Activated T-cell treated with anti-CD3 and anti-CD28 coated beads, Interleukin-2, amount 50 U/mL, for 24 hours (primary cell): ENCODE data around the gene RPL32.
A peak's percentile ranks its signal among the peaks of the same experiment; 100 is the strongest.

ENCODE experiments used
- DNase-seq: peaks from one replicate; pipeline ENCODE4 v3.0.0-alpha.2; 2020
- H3K27ac Mint-ChIP-seq: 2 replicates; pipeline ENCODE4 v1.8.0; 2020; ENCODE audit warnings: mild to moderate bottlenecking, mixed read lengths
- H3K27me3 Mint-ChIP-seq: 2 replicates; pipeline ENCODE4 v1.8.0; 2020; ENCODE audit warnings: mixed read lengths
- H3K36me3 Mint-ChIP-seq: 2 replicates; pipeline ENCODE4 v1.8.0; 2020; ENCODE audit warnings: low read depth, mixed read lengths
- H3K4me1 Mint-ChIP-seq: 2 replicates; pipeline ENCODE4 v1.8.0; 2020; ENCODE audit warnings: low read depth, mixed read lengths
- H3K4me3 Mint-ChIP-seq: 2 replicates; pipeline ENCODE4 v1.8.0; 2020; ENCODE audit warnings: mild to moderate bottlenecking, moderate library complexity, mixed read lengths
- H3K9me3 Mint-ChIP-seq: 2 replicates; pipeline ENCODE4 v1.8.0; 2020; ENCODE audit warnings: mixed read lengths

Gene RPL32

DNA sequence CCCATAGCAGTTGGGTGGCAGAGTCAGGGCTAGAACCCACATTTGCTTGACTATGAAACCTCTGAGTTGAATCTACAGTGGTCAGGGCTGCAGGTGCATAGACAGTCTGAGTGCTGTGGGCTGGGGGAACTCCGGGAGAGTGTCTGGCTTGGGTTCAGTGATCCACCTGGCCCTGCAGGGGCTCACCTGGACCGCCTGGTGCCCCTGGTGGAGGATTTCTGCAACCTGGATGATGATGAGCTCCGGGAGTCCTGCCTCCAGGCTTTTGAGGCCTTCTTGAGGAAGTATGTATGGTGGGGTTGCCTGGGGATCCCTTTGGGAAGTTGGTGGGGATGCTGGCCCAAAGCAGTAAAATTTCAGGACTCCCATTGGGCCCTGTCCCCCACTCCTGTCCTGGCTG is 28.6 kb downstream of the RPL32 start:
- Mint-ChIP-seq H3K4me1 (peaks cover 9% of the 10 kb centered on the region), H3K9me3 (no peaks in the 10 kb centered on the region), H3K27ac (no peak overlapping the region), H3K4me3 (no peak overlapping the region), H3K27me3 (no peaks in the 10 kb centered on the region), H3K36me3 (no peaks in the 10 kb centered on the region)
- DNase-seq = no peak

DNA sequence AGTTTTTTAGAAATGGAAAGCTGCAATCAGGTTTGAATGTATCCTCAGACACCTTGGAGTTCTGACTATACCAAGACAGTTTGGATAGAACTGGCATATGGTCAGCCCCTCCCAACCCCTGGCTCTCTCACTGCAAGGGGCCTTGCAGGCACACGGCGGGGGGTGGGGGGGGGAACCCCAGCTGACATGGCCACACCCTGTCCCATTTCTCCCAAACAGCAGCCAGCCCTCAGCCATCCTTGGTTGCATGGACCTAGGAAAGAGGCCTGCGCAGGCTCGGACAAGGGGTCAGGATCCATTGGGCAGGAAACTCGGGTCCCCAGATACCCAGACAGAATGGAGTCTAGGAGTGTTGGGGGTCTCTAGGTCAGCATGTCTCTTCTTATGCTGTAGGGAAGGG is 30.4 kb downstream of the RPL32 start:
- Mint-ChIP-seq H3K4me3 (peak overlapping the region; percentile 65), H3K36me3 (no peaks in the 10 kb centered on the region), H3K27ac (no peak overlapping the region), H3K4me1 (peaks cover 9% of the 10 kb centered on the region), H3K27me3 (no peaks in the 10 kb centered on the region), H3K9me3 (no peaks in the 10 kb centered on the region)
- no peak for DNase-seq

DNA sequence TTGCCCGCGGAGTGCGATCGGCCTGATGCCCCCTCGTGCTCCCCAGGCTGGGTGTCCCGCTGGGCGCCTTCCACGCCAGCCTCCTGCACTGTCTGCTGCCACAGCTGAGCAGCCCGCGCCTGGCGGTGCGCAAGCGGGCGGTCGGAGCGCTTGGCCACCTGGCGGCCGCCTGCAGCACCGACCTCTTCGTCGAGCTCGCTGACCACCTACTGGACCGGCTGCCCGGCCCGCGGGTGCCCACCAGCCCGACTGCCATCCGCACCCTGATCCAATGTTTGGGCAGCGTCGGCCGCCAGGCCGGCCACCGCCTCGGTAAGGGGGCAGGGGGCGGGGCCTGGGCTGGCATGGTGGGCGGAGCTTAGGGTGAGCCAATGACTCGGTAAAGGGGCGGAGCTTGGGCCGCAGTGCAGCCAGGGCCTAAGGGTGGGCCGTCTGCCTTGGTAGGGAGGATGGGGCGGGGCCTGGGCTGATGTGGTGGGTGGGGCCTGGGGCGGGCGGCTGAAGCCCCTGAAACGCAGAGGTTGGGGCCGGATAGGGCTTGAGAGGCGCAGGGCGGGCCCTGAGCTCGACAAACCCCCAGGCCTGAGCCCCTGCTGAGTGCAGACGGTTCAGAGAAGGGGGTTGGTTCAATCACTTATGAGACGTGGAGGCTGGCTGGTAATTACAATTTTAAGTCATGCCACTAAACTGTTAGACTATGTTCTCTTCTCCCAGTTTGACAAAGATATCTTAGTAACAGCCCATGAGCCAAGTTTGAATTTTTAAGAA is 31.2 kb downstream of the RPL32 start:
- Mint-ChIP-seq H3K4me3 (peak overlapping the region; percentile 65), H3K4me1 (peaks cover 9% of the 10 kb centered on the region), H3K9me3 (no peaks in the 10 kb centered on the region), H3K27ac (peak overlapping the region; percentile 68), H3K36me3 (no peaks in the 10 kb centered on the region), H3K27me3 (no peaks in the 10 kb centered on the region)
- DNase-seq = peak; percentile 97

DNA sequence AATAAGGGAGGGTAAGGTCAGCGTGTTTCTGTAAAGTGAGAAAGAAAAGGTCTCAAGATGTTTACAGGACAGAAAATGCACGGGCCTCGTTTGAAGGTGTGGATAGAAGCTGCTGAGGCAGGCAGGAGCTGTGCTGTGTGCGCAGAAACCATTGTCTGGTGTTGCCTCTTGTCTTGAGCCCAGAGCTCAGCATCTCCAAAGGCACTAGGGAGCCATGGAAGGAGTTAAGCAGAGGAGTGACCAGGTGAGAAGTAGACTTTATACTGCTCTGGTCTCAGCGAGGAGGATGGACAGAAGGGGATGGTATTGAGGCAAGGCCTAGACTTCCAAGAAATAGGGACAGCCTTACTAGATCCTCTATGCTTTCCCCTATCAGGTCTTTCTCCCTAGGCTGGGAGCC is 31.9 kb downstream of the RPL32 start:
- Mint-ChIP-seq H3K4me3 (peak overlapping the region; percentile 41), H3K9me3 (no peaks in the 10 kb centered on the region), H3K27me3 (no peaks in the 10 kb centered on the region), H3K4me1 (peaks cover 9% of the 10 kb centered on the region), H3K36me3 (no peaks in the 10 kb centered on the region), H3K27ac (no peak overlapping the region)
- no peak for DNase-seq

DNA sequence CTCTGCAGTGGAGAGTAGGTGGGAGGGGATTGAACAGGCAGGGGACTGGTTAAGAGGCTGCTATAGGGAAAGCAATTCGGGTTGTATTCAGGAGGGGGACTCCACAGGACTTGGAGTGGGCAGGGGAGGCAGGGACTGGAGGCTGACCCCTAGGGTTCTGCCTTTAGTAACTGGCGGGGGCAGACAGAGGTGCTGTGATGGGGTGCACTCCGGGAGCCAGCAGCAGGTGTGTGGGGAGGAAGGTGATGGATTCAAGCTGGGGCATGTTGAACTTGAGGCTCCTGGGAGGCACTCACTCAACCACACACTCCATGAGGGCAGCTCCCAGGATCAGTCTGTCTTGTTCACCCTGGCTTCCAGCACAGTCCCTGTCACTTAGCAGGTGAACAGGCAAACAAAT is 32.4 kb downstream of the RPL32 start:
- no peak overlapping the region for H3K27ac Mint-ChIP-seq
- H3K27me3 Mint-ChIP-seq = no peaks in the 10 kb centered on the region
- DNase-seq = no peak
- H3K4me3 Mint-ChIP-seq = no peak overlapping the region
- H3K4me1 Mint-ChIP-seq = peaks cover 9% of the 10 kb centered on the region
- H3K9me3 Mint-ChIP-seq = no peaks in the 10 kb centered on the region
- H3K36me3 Mint-ChIP-seq = no peaks in the 10 kb centered on the region

DNA sequence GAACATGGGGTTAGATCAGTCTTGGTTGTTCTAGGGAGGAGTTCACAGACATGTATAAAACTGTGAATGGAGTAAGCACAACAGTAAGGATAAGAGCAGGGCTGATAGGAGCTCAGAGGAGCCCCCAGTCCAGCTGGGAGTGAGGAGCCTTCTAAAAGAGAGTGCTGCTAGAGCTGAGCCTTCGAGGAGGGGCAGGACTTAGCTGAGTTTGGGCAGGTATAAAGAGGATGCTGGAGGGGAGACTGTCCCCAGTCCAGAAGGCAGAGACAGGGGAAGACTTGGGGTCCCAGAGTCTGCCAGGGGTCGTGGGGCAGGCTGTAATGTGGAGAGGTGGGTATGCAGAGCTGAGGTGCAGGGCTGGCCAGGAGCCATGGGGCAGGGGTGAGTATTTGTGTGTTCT is 32.8 kb downstream of the RPL32 start:
- H3K9me3 Mint-ChIP-seq = no peaks in the 10 kb centered on the region
- no peaks in the 10 kb centered on the region for H3K27me3 Mint-ChIP-seq
- DNase-seq = no peak
- H3K36me3 Mint-ChIP-seq = no peaks in the 10 kb centered on the region
- H3K4me1 Mint-ChIP-seq = peaks cover 9% of the 10 kb centered on the region
- no peak overlapping the region for H3K4me3 Mint-ChIP-seq
- H3K27ac Mint-ChIP-seq = no peak overlapping the region

DNA sequence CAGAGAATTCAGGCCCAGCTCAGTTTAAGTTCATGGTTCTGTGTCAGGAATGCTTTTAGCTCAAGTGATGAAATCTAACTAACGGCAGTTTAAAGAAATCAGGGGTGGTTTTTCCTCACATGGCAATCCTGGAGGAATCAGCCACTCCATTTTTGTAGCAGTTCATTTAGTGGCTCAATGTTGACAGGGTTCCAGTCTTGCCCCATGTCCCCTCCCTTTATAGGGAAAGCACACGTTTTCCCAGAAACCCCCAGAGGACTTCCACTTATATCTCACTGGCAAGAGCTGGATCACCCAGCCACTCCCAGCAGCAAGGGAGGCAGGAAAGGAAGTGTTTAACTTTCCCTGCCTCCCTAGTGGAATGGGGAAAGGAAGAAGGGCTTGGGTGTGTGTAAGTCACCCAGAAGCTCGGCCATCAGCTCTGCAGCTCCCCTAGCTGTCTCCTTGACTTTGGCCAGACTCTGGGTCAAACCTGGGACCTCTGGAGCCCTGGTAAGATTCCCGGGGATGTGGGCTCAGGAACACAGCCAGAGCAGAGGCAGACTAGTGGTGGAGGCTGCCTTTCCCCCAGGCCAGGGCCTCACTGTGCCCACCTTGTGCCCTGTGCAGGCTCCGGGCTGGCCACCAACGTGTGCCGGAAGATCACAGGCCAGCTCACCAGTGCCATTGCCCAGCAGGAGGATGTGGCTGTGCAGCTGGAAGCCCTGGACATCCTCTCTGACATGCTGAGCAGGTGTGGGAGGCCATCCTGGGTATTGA is 33.6 kb downstream of the RPL32 start:
- Mint-ChIP-seq H3K4me3 (no peak overlapping the region), H3K9me3 (no peaks in the 10 kb centered on the region), H3K27ac (no peak overlapping the region), H3K36me3 (no peaks in the 10 kb centered on the region), H3K4me1 (peaks cover 9% of the 10 kb centered on the region), H3K27me3 (no peaks in the 10 kb centered on the region)
- no peak for DNase-seq

DNA sequence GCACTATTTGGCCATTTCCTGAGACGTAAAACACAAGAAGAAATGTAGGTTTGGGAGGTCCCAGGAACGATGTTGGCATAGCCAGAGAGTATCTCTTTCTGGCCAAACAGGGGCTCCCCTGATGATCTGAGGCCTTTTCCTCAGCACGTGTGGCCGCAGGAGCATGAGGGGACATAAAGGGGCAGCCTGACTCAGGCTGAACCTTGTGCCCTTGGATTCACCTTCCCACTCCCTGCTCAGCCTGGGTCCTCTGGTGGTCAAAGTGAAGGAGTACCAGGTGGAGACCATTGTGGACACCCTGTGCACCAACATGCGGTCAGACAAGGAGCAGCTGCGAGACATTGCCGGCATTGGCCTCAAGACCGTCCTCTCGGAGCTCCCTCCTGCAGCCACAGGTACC is 34.3 kb downstream of the RPL32 start:
- H3K27me3 Mint-ChIP-seq = no peaks in the 10 kb centered on the region
- DNase-seq = no peak
- no peaks in the 10 kb centered on the region for H3K9me3 Mint-ChIP-seq
- H3K36me3 Mint-ChIP-seq = no peaks in the 10 kb centered on the region
- H3K4me1 Mint-ChIP-seq = peaks cover 9% of the 10 kb centered on the region
- no peak overlapping the region for H3K4me3 Mint-ChIP-seq
- no peak overlapping the region for H3K27ac Mint-ChIP-seq

DNA sequence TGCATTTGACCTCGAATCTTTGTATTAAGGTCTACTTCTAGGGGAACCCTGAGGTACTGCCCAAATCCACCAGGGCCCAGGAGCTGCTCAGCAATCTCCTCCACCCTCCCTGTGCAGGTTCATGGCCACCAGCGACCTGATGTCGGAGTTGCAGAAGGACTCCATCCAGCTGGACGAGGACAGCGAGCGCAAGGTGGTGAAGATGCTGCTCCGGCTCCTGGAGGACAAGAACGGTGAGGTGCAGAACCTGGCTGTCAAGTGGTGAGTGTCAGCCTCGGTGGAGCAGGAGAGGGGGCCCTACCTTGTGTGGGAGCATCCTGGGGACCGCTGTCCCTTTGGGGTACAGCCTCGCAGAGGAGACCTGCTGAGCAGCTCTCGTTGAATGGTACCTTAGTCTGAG is 38.0 kb downstream of the RPL32 start:
- no peak overlapping the region for H3K27ac Mint-ChIP-seq
- no peak for DNase-seq
- no peaks in the 10 kb centered on the region for H3K9me3 Mint-ChIP-seq
- no peak overlapping the region for H3K4me3 Mint-ChIP-seq
- no peaks in the 10 kb centered on the region for H3K36me3 Mint-ChIP-seq
- no peaks in the 10 kb centered on the region for H3K27me3 Mint-ChIP-seq
- no peaks in the 10 kb centered on the region for H3K4me1 Mint-ChIP-seq

DNA sequence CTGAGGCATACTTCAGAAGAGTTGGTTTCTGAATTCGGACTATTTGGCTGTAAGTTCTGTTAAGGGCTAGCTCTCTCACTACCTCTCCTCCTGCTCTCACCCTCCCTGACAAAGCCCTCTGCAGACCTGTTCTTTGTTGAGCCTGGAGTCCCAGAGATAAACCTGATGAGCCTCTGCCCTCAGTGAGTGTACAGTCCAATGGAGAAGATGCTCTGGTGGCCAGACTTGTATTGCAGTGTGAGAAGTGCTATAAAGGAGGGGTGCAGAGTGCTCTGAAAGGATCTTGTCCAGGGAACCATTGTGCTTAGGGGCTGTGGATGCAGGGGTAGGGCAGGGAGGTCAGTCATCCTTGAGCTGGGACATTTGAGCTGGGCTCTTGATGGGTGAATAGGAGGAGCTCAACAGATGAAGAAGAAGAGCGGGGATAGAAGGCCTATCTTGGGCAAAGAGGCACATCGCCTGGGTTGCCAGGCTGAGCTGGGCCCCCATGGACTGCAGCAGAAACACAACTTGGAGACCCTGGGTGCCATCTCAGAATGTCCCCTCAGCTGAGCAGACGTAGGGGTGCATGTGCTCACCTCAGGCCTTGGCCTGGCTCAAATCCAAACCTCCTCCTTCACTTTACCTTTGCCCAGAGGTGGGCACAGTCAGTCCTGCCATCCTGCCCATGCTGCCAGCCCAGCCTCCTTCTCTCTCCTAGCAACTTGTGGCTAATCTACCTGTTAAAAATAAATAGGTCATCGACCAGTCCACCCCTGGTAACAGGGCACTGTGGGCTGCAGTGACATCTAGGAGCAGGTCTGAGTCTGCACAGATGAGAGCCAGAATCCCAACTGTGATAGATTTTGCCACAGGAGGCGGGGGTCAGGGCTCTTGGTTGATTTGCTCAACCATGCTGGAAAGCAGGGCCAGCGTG is 41.6 kb downstream of the RPL32 start:
- H3K4me1 Mint-ChIP-seq = peaks cover 11% of the 10 kb centered on the region
- H3K9me3 Mint-ChIP-seq = no peaks in the 10 kb centered on the region
- no peak overlapping the region for H3K27ac Mint-ChIP-seq
- DNase-seq = no peak
- no peaks in the 10 kb centered on the region for H3K36me3 Mint-ChIP-seq
- H3K27me3 Mint-ChIP-seq = peaks cover 6% of the 10 kb centered on the region
- no peak overlapping the region for H3K4me3 Mint-ChIP-seq

DNA sequence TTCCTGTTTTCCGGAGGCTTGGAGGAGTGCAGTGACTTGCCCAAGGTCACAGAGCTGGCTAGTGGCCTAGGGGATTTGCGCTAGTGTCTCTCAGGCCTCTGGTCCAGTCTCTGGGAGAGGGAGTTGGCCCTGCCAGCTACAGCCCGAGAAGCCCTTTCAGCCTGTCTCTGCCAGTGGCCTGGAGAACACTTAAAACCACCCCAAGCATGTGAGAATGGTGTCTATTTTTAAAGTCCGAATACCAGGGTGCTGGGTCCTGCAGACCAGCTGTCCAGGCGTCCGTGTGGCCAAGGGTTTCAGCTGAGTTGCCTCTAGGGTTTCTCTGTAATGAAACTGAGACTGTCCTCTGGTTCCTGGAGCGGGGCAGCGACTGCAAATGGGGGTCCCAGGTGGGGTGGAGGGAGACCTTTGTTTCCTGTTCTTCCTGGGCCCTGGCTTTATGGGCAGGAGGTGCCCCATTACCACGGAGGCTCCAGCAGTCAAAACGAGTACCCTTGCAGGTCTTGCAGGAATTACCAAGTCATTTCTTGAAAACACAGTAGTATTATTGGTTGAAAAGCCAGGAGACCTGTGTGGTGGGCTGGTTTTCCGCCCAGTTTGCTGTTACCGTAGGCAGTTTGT is 42.7 kb downstream of the RPL32 start:
- Mint-ChIP-seq H3K27me3 (peaks cover 6% of the 10 kb centered on the region), H3K27ac (no peak overlapping the region), H3K36me3 (no peaks in the 10 kb centered on the region), H3K9me3 (no peaks in the 10 kb centered on the region), H3K4me3 (no peak overlapping the region), H3K4me1 (peaks cover 11% of the 10 kb centered on the region)
- no peak for DNase-seq

DNA sequence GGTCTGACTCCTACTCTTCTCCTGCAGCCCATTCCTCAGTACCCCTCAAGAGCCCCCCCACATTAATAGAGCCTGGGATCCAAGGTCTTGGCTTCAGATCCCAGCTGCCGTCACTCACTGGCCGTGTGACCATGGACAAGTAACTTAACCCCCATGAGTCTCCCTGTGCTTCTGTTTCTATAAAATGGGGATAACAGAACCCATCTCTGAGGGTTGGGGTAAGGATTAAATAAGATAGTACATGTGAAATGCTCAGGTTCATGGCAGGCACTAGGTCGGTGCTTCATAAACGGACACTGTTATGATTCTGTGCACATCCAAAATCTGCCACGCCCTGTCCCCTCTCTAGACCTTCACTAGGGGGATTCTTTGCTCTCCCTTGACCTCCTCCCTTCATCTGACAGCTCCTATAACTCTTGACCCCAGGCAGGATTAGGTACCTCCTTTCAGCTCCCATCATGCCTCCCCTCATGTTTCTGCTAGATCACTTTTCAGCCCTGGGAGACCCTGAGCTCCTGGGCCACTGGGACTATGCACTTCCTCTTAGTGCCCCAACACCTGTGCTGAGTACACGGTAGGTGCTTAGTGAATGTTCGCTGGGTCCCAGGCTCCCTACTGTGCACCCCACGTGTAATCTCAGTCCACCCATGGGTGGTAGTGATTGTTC is 43.3 kb downstream of the RPL32 start:
- H3K4me3 Mint-ChIP-seq = no peak overlapping the region
- peaks cover 11% of the 10 kb centered on the region for H3K4me1 Mint-ChIP-seq
- no peak overlapping the region for H3K27ac Mint-ChIP-seq
- H3K27me3 Mint-ChIP-seq = peaks cover 6% of the 10 kb centered on the region
- no peaks in the 10 kb centered on the region for H3K36me3 Mint-ChIP-seq
- no peaks in the 10 kb centered on the region for H3K9me3 Mint-ChIP-seq
- no peak for DNase-seq

DNA sequence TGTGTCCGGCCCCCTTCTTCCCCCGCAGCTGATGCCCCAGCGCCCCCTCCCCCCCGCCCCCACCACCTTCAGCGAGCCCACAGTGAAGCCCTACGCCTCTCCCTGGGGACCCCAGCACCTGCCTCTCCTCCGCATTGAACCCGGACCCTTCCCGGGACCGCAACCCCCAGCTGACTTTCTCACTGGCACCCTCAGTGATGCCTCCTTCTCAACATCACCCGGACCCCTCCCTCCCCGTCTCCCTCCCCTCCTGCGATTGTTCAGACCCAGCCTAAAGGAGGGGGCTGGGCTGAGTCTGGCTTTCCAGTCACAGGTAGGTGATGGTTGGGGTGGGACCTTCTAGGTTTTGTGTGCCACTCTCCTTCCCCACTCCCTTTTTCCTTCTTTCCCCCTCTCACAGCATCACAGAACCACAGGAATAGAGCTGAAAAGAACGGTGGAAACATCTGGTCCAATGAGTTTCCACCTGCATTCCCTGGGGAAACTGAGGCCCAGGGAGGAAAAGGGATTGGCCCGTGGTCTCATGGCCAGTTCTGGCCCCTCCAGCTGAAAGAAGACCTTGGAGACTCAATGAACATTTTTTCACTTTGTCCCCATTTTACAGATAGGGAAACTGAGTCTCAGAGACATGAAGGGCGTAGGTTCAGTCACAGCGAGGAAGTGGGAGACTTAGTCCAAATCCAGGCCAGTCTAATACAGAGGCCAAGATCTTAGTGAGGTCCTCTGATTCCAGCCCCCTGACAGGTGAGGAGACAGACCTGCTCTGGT is 44.1 kb downstream of the RPL32 start:
- Mint-ChIP-seq H3K27ac (no peak overlapping the region), H3K4me3 (peak overlapping the region; percentile 78), H3K4me1 (peaks cover 11% of the 10 kb centered on the region), H3K9me3 (no peaks in the 10 kb centered on the region), H3K27me3 (peaks cover 6% of the 10 kb centered on the region), H3K36me3 (no peaks in the 10 kb centered on the region)
- no peak for DNase-seq
